GM12878 (cell line): ENCODE results near the gene PRR29. TPM values are rescaled to one million over a fixed set of nuclear protein-coding genes. Genes with fewer than 3 reads are reported as not detected.

Source experiments
- ATAC-seq: fragments of 200-7000 bp; cut with Tn5 transposase; 3 replicates; pipeline ENCODE4 v1.9.1; 2020; ENCODE audit warnings: mild to moderate bottlenecking, moderate library complexity
- BruUV-seq: library from RNA; stranded (reverse); fragments of 400-500 nt; replicated peaks from 2 replicates; lab custom pipeline; 2021; lab: Mats Ljungman, UMichigan
- CTCF ChIA-PET: fragments of 300-600 bp; sonication (Branson Sonifier 250); formaldehyde crosslinking; extraction: SDS; loops from one replicate; lab custom pipeline; 2021; ENCODE audit warnings: inconsistent platforms; lab: Yijun Ruan, JAX
- POLR2A ChIA-PET: fragments of 350-600 bp; formaldehyde crosslinking; extraction: SDS; loops from one replicate; lab custom pipeline; 2021; ENCODE audit warnings: inconsistent platforms; lab: Charles Lee
- RAD21 ChIA-PET: fragments of 300-600 bp; sonication (Branson Sonifier 250); formaldehyde crosslinking; loops from one replicate; lab custom pipeline; 2023; ENCODE audit warnings: antibody characterized with exemption; ENCODE audit not compliant: unreplicated experiment; lab: Charles Lee
- SMC1A ChIA-PET: fragments of 300-600 bp; sonication (Branson Sonifier 250); formaldehyde crosslinking; loops from one replicate; lab custom pipeline; 2023; ENCODE audit not compliant: unreplicated experiment, uncharacterized antibody; lab: Charles Lee
- DNase-seq: peaks from one replicate; pipeline ENCODE4 v3.0.0-alpha.2; 2011; ENCODE audit warnings: low read depth, low spot score
- FAIRE-seq: peaks from 3 replicates; lab custom pipeline; 2011; peaks lifted over from hg19 to GRCh38; lab: Jason Lieb, UNC
- H2AFZ ChIP-seq: 2 replicates; pipeline ENCODE4 v1.6.0; 2011; ENCODE audit warnings: low read depth, low read length, control low read depth; ENCODE audit not compliant: control insufficient read depth
- H3K27ac ChIP-seq: 2 replicates; pipeline ENCODE4 v1.5.1; 2011; ENCODE audit warnings: control low read depth; ENCODE audit not compliant: control insufficient read depth, insufficient read depth
- H3K27me3 ChIP-seq, 2 experiments: replicated peaks in 1 of 2; 2 replicates each; pipeline versions ENCODE4 v1.6.0 to v1.6.1; 2011; ENCODE audit warnings: low read length in 1 of 2; ENCODE audit not compliant: control insufficient read depth in 2 of 2, insufficient read depth in 2 of 2
- H3K36me3 ChIP-seq, 2 experiments: 2 replicates each; pipeline ENCODE4 v1.5.1; 2011; ENCODE audit warnings: low read length in 1 of 2; ENCODE audit not compliant: control insufficient read depth in 2 of 2, insufficient read depth in 2 of 2
- H3K4me1 ChIP-seq: 2 replicates; pipeline ENCODE4 v1.6.1; 2011; ENCODE audit warnings: mild to moderate bottlenecking, low read length, moderate library complexity, mixed read lengths; ENCODE audit not compliant: control insufficient read depth, insufficient read depth
- H3K4me2 ChIP-seq: 2 replicates; pipeline ENCODE4 v1.6.0; 2011; ENCODE audit warnings: control low read depth; ENCODE audit not compliant: control insufficient read depth, insufficient read depth
- H3K4me3 ChIP-seq: fragments of 200-600 bp; sonication (generic); 2 replicates; pipeline ENCODE4 v1.5.1; 2016
- H3K79me2 ChIP-seq: 2 replicates; pipeline ENCODE4 v1.6.0; 2011; ENCODE audit warnings: low read length; ENCODE audit not compliant: control insufficient read depth, insufficient read depth
- H3K9ac ChIP-seq: 2 replicates; pipeline ENCODE4 v1.8.0; 2011; ENCODE audit warnings: low read length, control low read depth, mixed read lengths; ENCODE audit not compliant: control insufficient read depth, insufficient read depth
- H3K9me3 ChIP-seq: replicated peaks from 3 replicates; pipeline ENCODE4 v1.5.1; 2011; ENCODE audit warnings: mild to moderate bottlenecking, low read length; ENCODE audit not compliant: control insufficient read depth, insufficient read depth
- H4K20me1 ChIP-seq: 2 replicates; pipeline ENCODE4 v1.6.0; 2011; ENCODE audit not compliant: control insufficient read depth, insufficient read depth
- BRCA1 ChIP-seq: IDR thresholded peaks from 2 replicates; pipeline ENCODE4 v1.6.1; 2011; ENCODE audit warnings: low read depth, low read length, improper control_type of control experiment
- NKRF ChIP-seq: fragments of 450-650 bp; conservative IDR thresholded peaks from 2 replicates; pipeline ENCODE4 v1.6.1; 2017; ENCODE audit warnings: mild to moderate bottlenecking, moderate library complexity
- PAX5 ChIP-seq: IDR thresholded peaks from 2 replicates; pipeline ENCODE4 v1.6.1; 2011; ENCODE audit warnings: low read depth, low read length, borderline replicate concordance
- REST ChIP-seq: IDR thresholded peaks from 2 replicates; pipeline ENCODE4 v1.6.1; 2012; ENCODE audit warnings: mild to moderate bottlenecking, low read depth, low read length
- SIX5 ChIP-seq: IDR thresholded peaks from 2 replicates; pipeline ENCODE4 v1.6.1; 2011; ENCODE audit warnings: mild to moderate bottlenecking, low read depth, low read length, moderate library complexity; ENCODE audit not compliant: severe bottlenecking
- SMAD1 ChIP-seq: fragments of 450-650 bp; IDR thresholded peaks from 2 replicates; pipeline ENCODE4 v1.6.1; 2018; ENCODE audit warnings: mild to moderate bottlenecking, low read depth; ENCODE audit not compliant: partially characterized antibody
- USF1 ChIP-seq: IDR thresholded peaks from 2 replicates; pipeline ENCODE4 v1.6.1; 2011; ENCODE audit warnings: borderline replicate concordance, low read depth, mild to moderate bottlenecking, moderate library complexity, mixed read lengths, low read length; ENCODE audit not compliant: insufficient read depth; ENCODE audit errors: extremely low read length
- ZNF217 ChIP-seq: fragments of 450-650 bp; IDR thresholded peaks from 2 replicates; pipeline ENCODE4 v1.6.1; 2017; ENCODE audit warnings: antibody characterized with exemption, mild to moderate bottlenecking
- WGBS: methylation state at CpG from one replicate; pipeline ENCODE4 v1.1.6; 2016; ENCODE audit warnings: low lambda C conversion rate; ENCODE audit not compliant: insufficient replicate concordance, insufficient coverage; ENCODE audit errors: missing lambda C conversion rate; 5-methylcytosine and 5-hydroxymethylcytosine counted together
- in situ Hi-C: fragments of 300-500 bp; cut with MboI; formaldehyde crosslinking; loops from 9 replicates; pipeline ENCODE4 v1.14.3; 2018; ENCODE audit warnings: mixed read lengths
- intact Hi-C: fragments of 100-400 bp; cut with micrococcal nuclease; formaldehyde crosslinking; loops from one replicate; pipeline ENCODE4 v1.14.2; 2022; ENCODE audit not compliant: unreplicated experiment
- polyA plus RNA-seq, 11 experiments: library from polyadenylated mRNA; depleted of rRNA in 4 of 11; unstranded in 6 of 11; stranded (reverse) in 5 of 11; fragments of >200 nt; fragmentation: Nextera tagmentation in 4 of 11; fragmentation: Illumina TruSeq in 1 of 11; extraction: Ambion mirVana in 4 of 11; extraction: Trizol in 1 of 11; gene quantifications; 1 replicate in 1 of 11; 2 replicates in 10 of 11; pipeline versions ENCODE4 v1.2.1 to v1.2.3, GENCODE V29; 2011 to 2016; ENCODE audit warnings: inconsistent platforms in 2 of 11, missing spikeins in 2 of 11, low read depth in 1 of 11
- total RNA-seq, 4 experiments: library from RNA; depleted of rRNA in 3 of 4; stranded (reverse); fragments of >200 nt in 3 of 4; fragmentation: Illumina TruSeq in 1 of 4; extraction: Trizol in 1 of 4; gene quantifications; 2 replicates each; pipeline versions ENCODE4 v1.2.1 to v1.2.3, GENCODE V29; 2013 to 2021

Gene PRR29
- total and polyA plus RNA-seq, 10 of the 15 experiments (the other 5 are each of a cell fraction or from before 2014, with no cell fraction given), result 0.01 to 2.4 (median 0.18) TPM; not detected in 3

- no TSS peak for BruUV-seq
- in situ Hi-C loops, result no loop called here
- no peak overlapping the region for H3K9ac ChIP-seq
- peaks cover 0 to 2% of the 10 kb centered on the region in 2 experiments; a peak in 1 of 4 replicates for H3K27me3 ChIP-seq
- intact Hi-C loops, result no loop called here
- RAD21 ChIA-PET, result interaction anchor here (0.9 to 1.3 kb wide), 5 partner anchors 29 to 158 kb away, joined by 3 to 5 read pairs (median 3); no protein-coding TSS in a partner anchor
- no peaks in the 10 kb centered on the region for H3K4me1 ChIP-seq
- SMC1A ChIA-PET, result interaction anchor here (1.2 to 1.6 kb wide), 2 partner anchors 41 to 55 kb away, joined by 3 to 4 read pairs; no protein-coding TSS in a partner anchor
- DNase-seq, result no peak
- no peaks in the 10 kb centered on the region for H3K9me3 ChIP-seq
- H4K20me1 ChIP-seq, result no peaks in the 10 kb centered on the region
- H3K36me3 ChIP-seq, result no peaks in the 10 kb centered on the region
- no peak for FAIRE-seq
- no peak overlapping the region for H3K4me3 ChIP-seq
- no peak overlapping the region for H3K27ac ChIP-seq
- POLR2A ChIA-PET, result no interaction called here
- WGBS, result 10% methylated on average over 2 of the region's 2 CpGs
- H3K4me2 ChIP-seq, result no peak overlapping the region
- TF ChIP-seq USF1, result no peak
- no peak for ATAC-seq
- H3K79me2 ChIP-seq, result no peaks in the 10 kb centered on the region
- CTCF ChIA-PET, result interaction anchor here (0.9 to 3.6 kb wide), 11 partner anchors 15 to 158 kb away, joined by 3 to 18 read pairs (median 4); partner anchors contain the start of gene GH1
- H2AFZ ChIP-seq, result no peak overlapping the region
Observed at GRCh38 chr17:63975541-63976092, 22.5 kb upstream of the PRR29 start.

GRCh38 chr17:63976702-63977101 lies 21.4 kb upstream of the PRR29 start:
- Histone ChIP-seq H3K79me2 (no peaks in the 10 kb centered on the region), H3K4me1 (no peaks in the 10 kb centered on the region), H3K9ac (no peak overlapping the region), H2AFZ (no peak overlapping the region), H3K4me3 (no peak overlapping the region), H3K27me3 (peaks cover 0 to 2% of the 10 kb centered on the region in 2 experiments; a peak in 1 of 4 replicates), H3K27ac (no peak overlapping the region), H4K20me1 (no peaks in the 10 kb centered on the region), H3K4me2 (no peak overlapping the region), H3K36me3 (no peaks in the 10 kb centered on the region), H3K9me3 (no peaks in the 10 kb centered on the region; the same call in 2 of the 3 replicates)
- no peak for ATAC-seq
- CTCF ChIA-PET, result interaction anchor here (0.7 to 3.6 kb wide), 8 partner anchors 9 to 157 kb away, joined by 3 to 18 read pairs (median 4); partner anchors contain the start of gene GH1
- no TSS peak for BruUV-seq
- intact Hi-C loops (no loop called here), in situ Hi-C loops (no loop called here)
- DNase-seq, result no peak
- RAD21 ChIA-PET, result interaction anchor here (0.9 to 1.3 kb wide), 2 partner anchors 31 to 57 kb away, joined by 5 read pairs; no protein-coding TSS in a partner anchor
- POLR2A ChIA-PET, result no interaction called here
- SMC1A ChIA-PET, result interaction anchor here (1.0 to 1.6 kb wide), 3 partner anchors 40 to 56 kb away, joined by 3 to 4 read pairs (median 4); partner anchors contain the start of gene CD79B
- FAIRE-seq, result no peak
- 46% methylated on average over 3 of the region's 3 CpGs for WGBS
- no peak for TF ChIP-seq NKRF
- no peak for TF ChIP-seq ZNF217
- no peak for TF ChIP-seq SMAD1
- TF ChIP-seq SIX5, result no peak
- no peak for TF ChIP-seq BRCA1
- no peak for TF ChIP-seq PAX5
- TF ChIP-seq REST, result no peak
